HCT116 (cell line): ENCODE data around the gene ZNF318. TPM values are rescaled to one million over a fixed set of nuclear protein-coding genes. Genes with fewer than 3 reads are reported as not detected.

ENCODE experiments used
- ATAC-seq: fragments of 200-7000 bp; cut with Tn5 transposase; 2 replicates; pipeline ENCODE4 v1.9.1; 2020; ENCODE audit warnings: mild to moderate bottlenecking, moderate library complexity
- BruUV-seq: library from RNA; stranded (reverse); fragments of 400-500 nt; replicated peaks from 2 replicates; lab custom pipeline; 2021; lab: Mats Ljungman, UMichigan
- CTCF ChIA-PET: fragments of 300-600 bp; sonication (Branson Sonifier 250); formaldehyde crosslinking; loops from one replicate; lab custom pipeline; 2021; ENCODE audit warnings: antibody characterized with exemption; lab: Charles Lee
- POLR2A ChIA-PET: fragments of 300-600, 350-600 bp; sonication (Branson Sonifier 250); formaldehyde crosslinking; loops from one replicate; lab custom pipeline; 2021; ENCODE audit warnings: antibody characterized with exemption; lab: Charles Lee
- RAD21 ChIA-PET, 2 experiments: fragments of 300-600 bp; sonication (Branson Sonifier 250); formaldehyde crosslinking; loops; one replicate each; lab custom pipeline; 2023; ENCODE audit warnings: low total read pairs in 2 of 2; ENCODE audit not compliant: uncharacterized antibody in 2 of 2, unreplicated experiment in 2 of 2, low non-redundant PET in 1 of 2; lab: Charles Lee
- DNase-seq: peaks from one replicate; pipeline ENCODE4 v3.0.0-alpha.2; 2010; ENCODE audit warnings: low read depth, low spot score
- H2AFZ ChIP-seq: fragments of 200-600 bp; shearing (Covaris generic), sonication (generic); 2 replicates; pipeline ENCODE4 v1.6.1; 2017; ENCODE audit warnings: low read depth, mixed run types, mixed read lengths, antibody characterized with exemption, low read length; ENCODE audit not compliant: poor library complexity, severe bottlenecking
- H3K27ac ChIP-seq: 2 replicates; pipeline ENCODE4 v1.5.1; 2012; ENCODE audit warnings: low read depth, low read length
- H3K27me3 ChIP-seq: fragments of 200-600 bp; sonication (generic); 2 replicates; pipeline ENCODE4 v1.6.1; 2016; ENCODE audit warnings: mixed run types, low read length, mixed read lengths; ENCODE audit not compliant: insufficient read depth
- H3K36me3 ChIP-seq, 2 experiments: fragments of 200-500 bp in 1 of 2; fragments of 200-600 bp in 1 of 2; sonication (Bioruptor generic) in 1 of 2; sonication (generic) in 1 of 2; 2 replicates each; pipeline versions ENCODE4 v1.5.1 to v1.6.1; 2014 to 2016; ENCODE audit warnings: low read length in 2 of 2, inconsistent platforms in 1 of 2, mixed read lengths in 1 of 2, mixed run types in 1 of 2; ENCODE audit not compliant: insufficient read depth in 2 of 2, control insufficient read depth in 1 of 2
- H3K4me1 ChIP-seq, 2 experiments: fragments of 200-600 bp in 1 of 2; sonication (generic) in 1 of 2; 2 replicates each; pipeline versions ENCODE4 v1.5.1 to v1.6.1; 2012 to 2017; ENCODE audit warnings: low read length in 2 of 2, inconsistent platforms in 1 of 2, mild to moderate bottlenecking in 1 of 2, mixed read lengths in 1 of 2, mixed run types in 1 of 2, moderate library complexity in 1 of 2; ENCODE audit not compliant: insufficient read depth in 2 of 2, control insufficient read depth in 1 of 2
- H3K4me2 ChIP-seq: fragments of 200-600 bp; sonication (generic); 2 replicates; pipeline ENCODE4 v1.6.1; 2017; ENCODE audit warnings: mixed run types, low read length, mixed read lengths
- H3K4me3 ChIP-seq, 2 experiments: fragments of 200-600 bp in 1 of 2; sonication (generic) in 1 of 2; replicated peaks in 1 of 2; 2 replicates each; pipeline ENCODE4 v1.5.1; 2011 to 2016; ENCODE audit warnings: low read length in 2 of 2, control low read depth in 1 of 2, low read depth in 1 of 2, mild to moderate bottlenecking in 1 of 2, mixed read lengths in 1 of 2, mixed run types in 1 of 2
- H3K79me2 ChIP-seq: fragments of 200-600 bp; sonication (generic); 2 replicates; pipeline ENCODE4 v1.6.1; 2017; ENCODE audit warnings: mild to moderate bottlenecking, mixed run types, low read length, moderate library complexity, mixed read lengths; ENCODE audit not compliant: insufficient read depth
- H3K9ac ChIP-seq: fragments of 200-600 bp; sonication (generic); 2 replicates; pipeline ENCODE4 v1.6.1; 2016; ENCODE audit warnings: low read length, mixed read lengths
- H3K9me2 ChIP-seq: fragments of 200-600 bp; sonication (generic), shearing (Covaris generic); 2 replicates; pipeline ENCODE4 v1.6.1; 2017; ENCODE audit warnings: mixed run types, mild to moderate bottlenecking, moderate library complexity; ENCODE audit not compliant: insufficient read depth
- H3K9me3 ChIP-seq, 2 experiments: fragments of 200-500 bp in 1 of 2; fragments of 200-600 bp in 1 of 2; sonication (Bioruptor generic) in 1 of 2; sonication (generic) in 1 of 2; 2 replicates each; pipeline ENCODE4 v1.6.1; 2014 to 2017; ENCODE audit warnings: low read length in 2 of 2, mixed read lengths in 2 of 2, inconsistent platforms in 1 of 2, low read depth in 1 of 2, mild to moderate bottlenecking in 1 of 2, mixed run types in 1 of 2, moderate library complexity in 1 of 2; ENCODE audit not compliant: control insufficient read depth in 1 of 2, insufficient read depth in 1 of 2
- H4K20me1 ChIP-seq: fragments of 200-600 bp; sonication (generic), shearing (Covaris generic); 2 replicates; pipeline ENCODE4 v1.6.1; 2017; ENCODE audit warnings: mixed run types, mild to moderate bottlenecking, moderate library complexity; ENCODE audit not compliant: insufficient read depth
- CBX3 ChIP-seq: IDR thresholded peaks from 2 replicates; pipeline ENCODE4 v1.6.1; 2012; ENCODE audit warnings: low read depth
- CTCF ChIP-seq, 3 experiments: fragments of 200-600 bp in 1 of 3; sonication (generic) in 1 of 3; IDR thresholded peaks in 2 of 3; conservative IDR thresholded peaks in 1 of 3; 2 replicates each; pipeline ENCODE4 v1.5.1; 2012 to 2017; ENCODE audit warnings: low read depth in 2 of 3, low read length in 2 of 3, antibody characterized with exemption in 1 of 3, borderline replicate concordance in 1 of 3, control low read depth in 1 of 3, mild to moderate bottlenecking in 1 of 3, mixed read lengths in 1 of 3, mixed run types in 1 of 3, moderate library complexity in 1 of 3; ENCODE audit not compliant: insufficient read depth in 1 of 3
- ELF1 ChIP-seq: IDR thresholded peaks from 2 replicates; pipeline ENCODE4 v1.6.1; 2012; ENCODE audit warnings: low read depth, borderline replicate concordance
- EZH2phosphoT487 ChIP-seq: fragments of 200-600 bp; IDR thresholded peaks from 2 replicates; pipeline ENCODE4 v1.6.1; 2018; ENCODE audit warnings: antibody characterized with exemption, borderline replicate concordance
- JUND ChIP-seq: IDR thresholded peaks from 2 replicates; pipeline ENCODE4 v1.6.1; 2012
- MAX ChIP-seq: IDR thresholded peaks from 2 replicates; pipeline ENCODE4 v1.6.1; 2012
- POLR2AphosphoS5 ChIP-seq: IDR thresholded peaks from 2 replicates; pipeline ENCODE4 v1.6.1; 2011; ENCODE audit warnings: mild to moderate bottlenecking, low read depth, low read length, moderate library complexity
- SIN3A ChIP-seq: IDR thresholded peaks from 2 replicates; pipeline ENCODE4 v1.6.1; 2012; ENCODE audit warnings: low read depth
- SP1 ChIP-seq: IDR thresholded peaks from 2 replicates; pipeline ENCODE4 v1.6.1; 2012; ENCODE audit warnings: low read depth
- TCF7L2 ChIP-seq: IDR thresholded peaks from 2 replicates; pipeline ENCODE4 v1.7.0; 2011; ENCODE audit warnings: borderline replicate concordance, inconsistent platforms; ENCODE audit not compliant: insufficient read depth, insufficient read length; ENCODE audit errors: extremely low read depth
- ZBTB33 ChIP-seq: IDR thresholded peaks from 2 replicates; pipeline ENCODE4 v1.6.1; 2011; ENCODE audit warnings: mild to moderate bottlenecking, low read length, moderate library complexity; ENCODE audit not compliant: insufficient replicate concordance; ENCODE audit errors: extremely low read depth
- ZFX ChIP-seq: fragments of 450-650 bp; IDR thresholded peaks from 2 replicates; pipeline ENCODE4 v1.6.1; 2017
- ZNF274 ChIP-seq: fragments of 200-500 bp; sonication (Bioruptor generic); IDR thresholded peaks from 2 replicates; pipeline ENCODE4 v1.6.1; 2014; ENCODE audit warnings: mild to moderate bottlenecking, low read depth, low read length, inconsistent platforms
- intact Hi-C: fragments of 100-400 bp; cut with micrococcal nuclease; formaldehyde crosslinking; loops from 2 replicates; pipeline ENCODE4 v1.10.0; 2022
- total RNA-seq: library from RNA; stranded (reverse); gene quantifications from one replicate; pipeline ENCODE4 v1.2.1, GENCODE V29; 2021; ENCODE audit not compliant: unreplicated experiment

Gene ZNF318
- total RNA-seq, 1 experiment from 2014 or later, result 15.2 TPM

- POLR2A ChIA-PET, result no interaction called here
- H3K4me2 ChIP-seq, result no peak overlapping the region
These were observed 77.1 kb downstream of the ZNF318 start for GRCh38 chr6:43292341-43292740.

More at GRCh38 chr6:43292341-43292740, 77.1 kb downstream of the ZNF318 start:
- TF ChIP-seq SP1, result no peak
- no peak for TF ChIP-seq TCF7L2
- no peak for TF ChIP-seq ZBTB33
- TF ChIP-seq ZNF274, result no peak
- TF ChIP-seq MAX, result no peak
- TF ChIP-seq CTCF (IDR thresholded peaks at IDR 0.05 in 2 of 3, conservative IDR thresholded peaks at IDR 0.05 in 1 of 3; ENCODE audit: borderline replicate concordance in 1 of 3, insufficient read depth in 1 of 3, low read depth in 2 of 3, low read length in 2 of 3), result no peak
- no peak for TF ChIP-seq POLR2AphosphoS5
- no peak for TF ChIP-seq JUND
- TF ChIP-seq ELF1, result no peak
- no peak for TF ChIP-seq EZH2phosphoT487
- TF ChIP-seq SIN3A, result no peak
- TF ChIP-seq ZFX, result no peak
- TF ChIP-seq CBX3, result no peak
- TF ChIP-seq, all 23 proteins: peak for 0
- Histone ChIP-seq H3K27ac (no peak overlapping the region), H3K27me3 (no peaks in the 10 kb centered on the region), H3K9ac (no peak overlapping the region), H3K36me3 (no peaks in the 10 kb centered on the region), H3K4me3 (no peak overlapping the region), H3K79me2 (no peaks in the 10 kb centered on the region), H4K20me1 (no peaks in the 10 kb centered on the region), H2AFZ (no peak overlapping the region), H3K4me1 (no peaks in the 10 kb centered on the region), H3K9me2 (no peaks in the 10 kb centered on the region), H3K9me3 (no peaks in the 10 kb centered on the region)
- CTCF ChIA-PET, result no interaction called here
- no TSS peak for BruUV-seq
- intact Hi-C loops, result no loop called here
- ATAC-seq (no peak), DNase-seq (no peak)
- RAD21 ChIA-PET, result no interaction called here
